ENCODE data around the gene ZNF136. TPM values are rescaled to one million over a fixed set of nuclear protein-coding genes. Genes with fewer than 3 reads are reported as not detected.

ZNF136 gene
- polyA plus RNA-seq, 1 experiment: 1.5 TPM

Other genes starting within 250 kb of the ZNF136 start
- 2.5 and 4.8 TPM in 2 replicates for gene ZNF700, start 238.0 kb upstream of the ZNF136 start, polyA plus RNA-seq (2011; rRNA removed)
- 1.6 and 2.2 TPM in 2 replicates for gene ZNF763, start 198.1 kb upstream of the ZNF136 start, polyA plus RNA-seq (2011; rRNA removed)
- gene ZNF433, start 127.4 kb upstream of the ZNF136 start, polyA plus RNA-seq (2011; rRNA removed): 1.8 and 2.3 TPM in 2 replicates
- gene ZNF878, start 110.1 kb upstream of the ZNF136 start, polyA plus RNA-seq (2011; rRNA removed): not detected in 2 replicates
- 2.8 and 4.5 TPM in 2 replicates for gene ZNF844, start 98.4 kb upstream of the ZNF136 start, polyA plus RNA-seq (2011; rRNA removed)
- gene ZNF20, start 22.7 kb upstream of the ZNF136 start, polyA plus RNA-seq (2011; rRNA removed): 2.1 and 2.8 TPM in 2 replicates
- 1.5 and 2.2 TPM in 2 replicates for gene ZNF625, start 6.4 kb upstream of the ZNF136 start, polyA plus RNA-seq (2011; rRNA removed)
- 2.9 and 3.5 TPM in 2 replicates for gene ZNF44, start 131.8 kb downstream of the ZNF136 start, polyA plus RNA-seq (2011; rRNA removed)
- gene ZNF563, start 170.5 kb downstream of the ZNF136 start, polyA plus RNA-seq (2011; rRNA removed): 1.4 and 2.1 TPM in 2 replicates
- 0.36 and 1.0 TPM in 2 replicates for gene ZNF442, start 202.6 kb downstream of the ZNF136 start, polyA plus RNA-seq (2011; rRNA removed)
- 0.63 and 1.3 TPM in 2 replicates for gene ZNF799, start 238.2 kb downstream of the ZNF136 start, polyA plus RNA-seq (2011; rRNA removed)